Left ventricle myocardium inferior (tissue), 1 donor: ENCODE data around the gene PALLD. TPM values are rescaled to one million over a fixed set of nuclear protein-coding genes. Genes with fewer than 3 reads are reported as not detected.

ENCODE experiments used
- DNase-seq: peaks from one replicate; pipeline ENCODE4 v3.0.0-alpha.2; 2020
- H3K27ac ChIP-seq: fragments of 200-600 bp; replicated peaks from 2 replicates; pipeline ENCODE4 v1.8.0; 2021
- H3K27me3 ChIP-seq: fragments of 200-600 bp; 2 replicates; pipeline ENCODE4 v1.8.0; 2021; ENCODE audit warnings: low read depth
- H3K36me3 ChIP-seq: fragments of 200-600 bp; 2 replicates; pipeline ENCODE4 v1.8.0; 2021
- H3K4me1 ChIP-seq: fragments of 200-600 bp; 2 replicates; pipeline ENCODE4 v1.8.0; 2021
- H3K4me3 ChIP-seq: fragments of 200-600 bp; 2 replicates; pipeline ENCODE4 v1.8.0; 2021; ENCODE audit warnings: mild to moderate bottlenecking, moderate library complexity
- H3K9me3 ChIP-seq: fragments of 200-600 bp; replicated peaks from 2 replicates; pipeline ENCODE4 v1.8.0; 2021
- CTCF ChIP-seq: fragments of 200-600 bp; IDR thresholded peaks from 2 replicates; pipeline ENCODE4 v1.8.0; 2021; ENCODE audit warnings: antibody characterized with exemption, mild to moderate bottlenecking, borderline replicate concordance
- intact Hi-C: fragments of 100-400 bp; cut with micrococcal nuclease; formaldehyde crosslinking; loops from one replicate; pipeline ENCODE4 v1.11.0; 2022
- total RNA-seq: library from RNA; stranded (reverse); fragmentation: NEBNext Ultra II Directional; extraction: Animal tissue kit (Norgen Biotek cat#: 25700); gene quantifications from one replicate; pipeline ENCODE4 v1.2.1, GENCODE V29; 2021
- donor health status: DM: no; HTN: yes; CAD: no; lungs with severe emphysema.

The PALLD gene
- total RNA-seq, 1 donor from 2014 or later = 871 TPM

DNA sequence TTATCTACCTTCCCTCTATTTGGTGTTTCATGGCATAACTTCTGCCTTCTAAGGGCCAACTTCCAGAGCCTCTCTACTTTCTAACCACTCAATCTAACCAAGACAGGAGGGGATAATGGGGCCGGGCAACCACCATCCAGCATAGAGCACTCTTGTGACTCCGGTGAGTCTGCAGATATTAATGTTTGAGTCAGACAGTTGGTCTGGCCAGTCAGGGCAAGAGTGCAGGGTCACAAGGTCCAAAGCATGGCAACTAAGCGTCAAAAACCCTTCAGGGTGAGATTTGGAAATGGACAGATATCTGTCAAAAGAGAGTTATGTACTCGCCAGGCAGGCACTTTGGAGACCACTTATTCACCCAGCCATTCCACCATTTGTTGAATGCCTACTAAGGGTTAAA lies 105.0 kb downstream of the PALLD start:
- Histone ChIP-seq H3K27me3 (no peaks in the 10 kb centered on the region), H3K27ac (peak overlapping the region; percentile 41), H3K4me3 (no peak overlapping the region), H3K9me3 (no peaks in the 10 kb centered on the region), H3K4me1 (peaks cover 62% of the 10 kb centered on the region), H3K36me3 (no peaks in the 10 kb centered on the region)
- no peak for DNase-seq
- intact Hi-C loops = no loop called here
- TF ChIP-seq CTCF = no peak

DNA sequence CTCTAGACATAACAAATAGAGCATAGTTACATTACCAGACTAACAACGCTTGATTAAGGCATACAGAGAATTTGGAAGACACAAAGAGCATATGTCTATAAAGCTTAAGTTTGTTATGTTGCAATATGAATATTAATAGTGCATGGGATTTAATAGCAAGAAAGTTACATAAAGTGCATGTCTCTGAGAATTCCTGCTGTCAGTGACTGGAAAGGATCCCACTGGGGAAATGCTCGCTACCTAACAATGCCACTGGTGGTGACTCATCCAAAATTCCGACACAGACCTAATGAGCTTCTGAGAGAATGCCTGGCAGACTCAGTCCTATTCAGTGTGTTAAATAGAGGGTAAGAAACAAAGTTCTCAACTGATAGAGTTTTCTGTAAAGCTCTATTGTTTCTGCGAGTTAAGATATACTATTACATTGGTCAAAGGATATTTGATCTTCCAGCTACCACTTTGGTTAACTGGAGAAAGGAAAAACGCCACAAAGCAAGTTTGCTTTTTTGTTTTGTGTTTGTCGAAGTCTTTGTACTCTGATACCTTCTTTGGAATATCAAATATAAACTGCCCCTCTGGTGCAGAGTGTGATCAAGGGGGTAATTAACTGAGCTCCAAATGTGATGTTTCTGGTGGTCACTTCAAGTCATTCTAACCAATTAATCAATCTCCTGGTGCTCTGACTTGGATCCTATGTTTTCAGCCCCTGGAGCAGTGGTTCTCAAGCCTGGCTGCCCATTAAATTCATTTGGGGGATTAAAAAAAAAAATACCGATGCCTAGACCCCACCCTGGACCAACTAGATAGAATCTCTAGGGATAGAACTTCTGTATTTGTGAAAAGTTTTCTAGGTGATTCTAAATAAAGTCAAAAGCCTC lies 107.9 kb downstream of the PALLD start:
- Histone ChIP-seq H3K27me3 (no peaks in the 10 kb centered on the region), H3K4me3 (no peak overlapping the region), H3K36me3 (no peaks in the 10 kb centered on the region), H3K9me3 (no peaks in the 10 kb centered on the region), H3K27ac (peak overlapping the region; percentile 77), H3K4me1 (peaks cover 73% of the 10 kb centered on the region)
- DNase-seq = no peak
- no peak for TF ChIP-seq CTCF
- intact Hi-C loops = no loop called here

GRCh38 chr4:168605411-168605810 lies 108.6 kb downstream of the PALLD start:
- H3K27me3 ChIP-seq = no peaks in the 10 kb centered on the region
- peak overlapping the region; percentile 77 for H3K27ac ChIP-seq
- H3K4me1 ChIP-seq = peaks cover 74% of the 10 kb centered on the region
- no peak for DNase-seq
- intact Hi-C loops = no loop called here
- no peaks in the 10 kb centered on the region for H3K9me3 ChIP-seq
- H3K36me3 ChIP-seq = no peaks in the 10 kb centered on the region
- no peak overlapping the region for H3K4me3 ChIP-seq
- TF ChIP-seq CTCF = no peak

- Histone ChIP-seq H3K36me3 (no peaks in the 10 kb centered on the region), H3K27ac (no peak overlapping the region), H3K4me3 (no peak overlapping the region), H3K9me3 (no peaks in the 10 kb centered on the region), H3K4me1 (peaks cover 79% of the 10 kb centered on the region), H3K27me3 (no peaks in the 10 kb centered on the region)
- TF ChIP-seq CTCF = no peak
- no peak for DNase-seq
- intact Hi-C loops = no loop called here
Observed at GRCh38 chr4:168607215-168607614, 110.4 kb downstream of the PALLD start.

DNA sequence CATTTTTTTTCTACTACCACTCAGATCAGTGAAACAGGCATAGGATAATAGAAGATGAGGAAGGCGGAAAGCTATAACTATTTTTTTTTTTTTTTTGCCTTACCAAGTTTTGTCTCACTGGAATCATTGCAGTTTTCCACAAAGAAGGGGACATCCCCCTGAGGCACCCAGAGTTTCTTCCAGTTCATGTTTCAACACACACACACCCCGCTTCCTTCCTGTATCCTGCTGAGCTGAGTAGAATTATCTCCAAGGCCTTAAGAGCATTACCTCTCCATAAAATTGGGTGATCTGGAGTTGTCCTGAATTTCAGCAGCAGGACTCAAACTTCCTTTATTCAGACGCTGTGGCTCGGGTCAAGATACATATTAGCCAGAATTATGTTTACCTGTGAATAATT lies 111.9 kb downstream of the PALLD start:
- no peak for DNase-seq
- Histone ChIP-seq H3K36me3 (no peaks in the 10 kb centered on the region), H3K27me3 (no peaks in the 10 kb centered on the region), H3K9me3 (no peaks in the 10 kb centered on the region), H3K4me1 (peaks cover 80% of the 10 kb centered on the region), H3K27ac (peak overlapping the region; percentile 17), H3K4me3 (no peak overlapping the region)
- intact Hi-C loops = no loop called here
- no peak for TF ChIP-seq CTCF
